Fibroblast of skin of scalp (primary cell): Measurements from ENCODE around the gene TCF7L2.
"Not testable (repeated sequence)": the region's sequence is repeated elsewhere in the genome, so short reads cannot be mapped to it uniquely, and the experiment has no call there.

Experiments used
- DNase-seq: peaks from one replicate; pipeline ENCODE4 v3.0.0-alpha.2; 2013

TCF7L2 gene

GRCh38 chr10:113097036-113097435, 147.0 kb downstream of the TCF7L2 start:
- DNase-seq, result no peak

GRCh38 chr10:113099431-113100183, 149.6 kb downstream of the TCF7L2 start:
- DNase-seq, result peak; percentile 34

GRCh38 chr10:113100281-113100680, 150.2 kb downstream of the TCF7L2 start:
- DNase-seq, result no peak

GRCh38 chr10:113103131-113103840, 153.2 kb downstream of the TCF7L2 start:
- DNase-seq, result peak; percentile 84

- DNase-seq, result peak; percentile 75
Observed at GRCh38 chr10:113104047-113104446, 154.0 kb downstream of the TCF7L2 start.

GRCh38 chr10:113108194-113108835, 158.3 kb downstream of the TCF7L2 start:
- DNase-seq, result no peak

GRCh38 chr10:113108948-113109347, 158.9 kb downstream of the TCF7L2 start:
- DNase-seq, result no peak

GRCh38 chr10:113109482-113109881, 159.4 kb downstream of the TCF7L2 start:
- not testable (repeated sequence) for DNase-seq

GRCh38 chr10:113111260-113111659, 161.2 kb downstream of the TCF7L2 start:
- no peak for DNase-seq

GRCh38 chr10:113111900-113112853, 162.1 kb downstream of the TCF7L2 start:
- DNase-seq, result no peak

- DNase-seq, result no peak
Observed at GRCh38 chr10:113113241-113113640, 163.2 kb downstream of the TCF7L2 start.

- DNase-seq, result no peak
Observed at GRCh38 chr10:113113918-113114317, 163.9 kb downstream of the TCF7L2 start.

GRCh38 chr10:113115556-113115955, 165.5 kb downstream of the TCF7L2 start:
- DNase-seq, result no peak

GRCh38 chr10:113118882-113119281, 168.8 kb downstream of the TCF7L2 start:
- no peak for DNase-seq

- DNase-seq, result no peak
Observed at GRCh38 chr10:113119801-113120200, 169.8 kb downstream of the TCF7L2 start.

GRCh38 chr10:113121153-113121552, 171.1 kb downstream of the TCF7L2 start:
- DNase-seq, result no peak

GRCh38 chr10:113122947-113123346, 172.9 kb downstream of the TCF7L2 start:
- DNase-seq, result no peak

- no peak for DNase-seq
Observed at GRCh38 chr10:113124724-113125123, 174.7 kb downstream of the TCF7L2 start.

GRCh38 chr10:113125612-113126011, 175.6 kb downstream of the TCF7L2 start:
- no peak for DNase-seq

- peak; percentile 81 for DNase-seq
Observed at GRCh38 chr10:113126229-113127201, 176.5 kb downstream of the TCF7L2 start.

- no peak for DNase-seq
Observed at GRCh38 chr10:113127261-113127900, 177.3 kb downstream of the TCF7L2 start.
